GM19099 (cell line): ENCODE measurements around the gene MYO1E.

Experiments used
- POLR2A ChIP-seq: IDR thresholded peaks from 3 replicates; pipeline ENCODE4 v1.6.1; 2011; ENCODE audit warnings: low read depth; ENCODE audit not compliant: insufficient read length; ENCODE audit errors: extremely low read depth

The MYO1E gene

GRCh38 chr15:59296181-59296617, 76.5 kb downstream of the MYO1E start:
- TF ChIP-seq POLR2A = no peak

- TF ChIP-seq POLR2A = no peak
Observed at GRCh38 chr15:59295261-59296001, 77.2 kb downstream of the MYO1E start.

GRCh38 chr15:59294574-59295260, 78.0 kb downstream of the MYO1E start:
- TF ChIP-seq POLR2A = no peak

- no peak for TF ChIP-seq POLR2A
Observed at GRCh38 chr15:59292442-59293151, 80.1 kb downstream of the MYO1E start.

GRCh38 chr15:59291213-59291549, 81.5 kb downstream of the MYO1E start:
- TF ChIP-seq POLR2A = no peak

GRCh38 chr15:59290295-59291212, 82.1 kb downstream of the MYO1E start:
- TF ChIP-seq POLR2A = no peak

- TF ChIP-seq POLR2A = no peak
Observed at GRCh38 chr15:59289574-59289973, 83.1 kb downstream of the MYO1E start.

GRCh38 chr15:59283717-59284391, 88.8 kb downstream of the MYO1E start:
- TF ChIP-seq POLR2A = no peak

GRCh38 chr15:59282515-59283337, 89.9 kb downstream of the MYO1E start:
- no peak for TF ChIP-seq POLR2A

GRCh38 chr15:59281699-59282098, 91.0 kb downstream of the MYO1E start:
- no peak for TF ChIP-seq POLR2A

- TF ChIP-seq POLR2A = no peak
Observed at GRCh38 chr15:59280855-59281254, 91.8 kb downstream of the MYO1E start.

- no peak for TF ChIP-seq POLR2A
Observed at GRCh38 chr15:59279023-59279422, 93.6 kb downstream of the MYO1E start.

GRCh38 chr15:59278120-59278519, 94.6 kb downstream of the MYO1E start:
- TF ChIP-seq POLR2A = no peak
